Brain pericyte (primary cell): ENCODE data around the gene HMBS.
A peak's percentile ranks its signal among the peaks of the same experiment; 100 is the strongest.

Experiments
- DNase-seq: peaks from one replicate; pipeline ENCODE4 v3.0.0-alpha.2; 2012; ENCODE audit warnings: low read depth, low spot score

HMBS gene

GRCh38 chr11:119067371-119068222, 17.1 kb upstream of the HMBS start, which contains the start of gene VPS11:
VPS11 (plus strand) TSS chr11:119067818; CDS start chr11:119067824, 6 bp downstream.
- peak; percentile 79 for DNase-seq

- DNase-seq: no peak
Measured at GRCh38 chr11:119077839-119078238, 6.8 kb upstream of the HMBS start.

- no peak for DNase-seq
Measured at GRCh38 chr11:119078675-119079420, 5.8 kb upstream of the HMBS start.

GRCh38 chr11:119081682-119082260, 2.9 kb upstream of the HMBS start:
- no peak for DNase-seq

- DNase-seq: no peak
Measured at GRCh38 chr11:119085437-119085847, 761 bp downstream of the HMBS start.

GRCh38 chr11:119087123-119087522, 2.4 kb downstream of the HMBS start:
- no peak for DNase-seq

- no peak for DNase-seq
Measured at GRCh38 chr11:119087747-119088241, 3.1 kb downstream of the HMBS start.

GRCh38 chr11:119088406-119088805, 3.7 kb downstream of the HMBS start:
- DNase-seq: no peak

- DNase-seq: no peak
Measured at GRCh38 chr11:119089319-119089718, 4.6 kb downstream of the HMBS start.

GRCh38 chr11:119091178-119091577, 6.5 kb downstream of the HMBS start:
- no peak for DNase-seq

GRCh38 chr11:119091966-119092879, 7.5 kb downstream of the HMBS start:
- no peak for DNase-seq

- DNase-seq: no peak
Measured at GRCh38 chr11:119092880-119093842, 8.5 kb downstream of the HMBS start.

GRCh38 chr11:119093942-119094815, 9.5 kb downstream of the HMBS start:
- no peak for DNase-seq

GRCh38 chr11:119094816-119095065, 10.1 kb downstream of the HMBS start:
- no peak for DNase-seq

GRCh38 chr11:119095066-119095880, 10.6 kb downstream of the HMBS start:
- peak; percentile 98 for DNase-seq

GRCh38 chr11:119099711-119100110, 15.0 kb downstream of the HMBS start:
- no peak for DNase-seq

GRCh38 chr11:119100246-119100970, 15.7 kb downstream of the HMBS start:
- no peak for DNase-seq
